Mesodermal cell (in vitro differentiated cells): ENCODE data around the gene ERLEC1.
"Not testable (repeated sequence)": the region's sequence is repeated elsewhere in the genome, so short reads cannot be mapped to it uniquely, and the experiment has no call there.

Source experiments
- H3K27ac ChIP-seq: 2 replicates; pipeline ENCODE4 v1.7.0; 2013; ENCODE audit warnings: mild to moderate bottlenecking, low read depth, low read length, moderate library complexity; ENCODE audit not compliant: severe bottlenecking
- H3K36me3 ChIP-seq: 2 replicates; pipeline ENCODE4 v1.7.1; 2013; ENCODE audit warnings: mild to moderate bottlenecking, low read length, moderate library complexity; ENCODE audit not compliant: control insufficient read depth, insufficient read depth
- H3K4me1 ChIP-seq: one replicate; pipeline ENCODE4 v1.7.1; 2013; ENCODE audit warnings: mild to moderate bottlenecking, low read length; ENCODE audit not compliant: insufficient read depth, control insufficient read depth, poor library complexity, severe bottlenecking
- H3K4me3 ChIP-seq: 2 replicates; pipeline ENCODE4 v1.7.0; 2013; ENCODE audit warnings: low read length, control low read depth, mild to moderate bottlenecking; ENCODE audit not compliant: insufficient read depth, poor library complexity, severe bottlenecking; ENCODE audit errors: extremely low read depth
- H3K9me3 ChIP-seq: 2 replicates; pipeline ENCODE4 v1.7.1; 2013; ENCODE audit warnings: mild to moderate bottlenecking, low read length, moderate library complexity; ENCODE audit not compliant: control insufficient read depth
- WGBS, 2 experiments: methylation state at CpG; one replicate each; pipeline ENCODE4 v1.1.5; 2013; ENCODE audit warnings: missing lambda C conversion rate in 2 of 2; ENCODE audit not compliant: insufficient coverage in 2 of 2; 5-methylcytosine and 5-hydroxymethylcytosine counted together

The ERLEC1 gene

DNA sequence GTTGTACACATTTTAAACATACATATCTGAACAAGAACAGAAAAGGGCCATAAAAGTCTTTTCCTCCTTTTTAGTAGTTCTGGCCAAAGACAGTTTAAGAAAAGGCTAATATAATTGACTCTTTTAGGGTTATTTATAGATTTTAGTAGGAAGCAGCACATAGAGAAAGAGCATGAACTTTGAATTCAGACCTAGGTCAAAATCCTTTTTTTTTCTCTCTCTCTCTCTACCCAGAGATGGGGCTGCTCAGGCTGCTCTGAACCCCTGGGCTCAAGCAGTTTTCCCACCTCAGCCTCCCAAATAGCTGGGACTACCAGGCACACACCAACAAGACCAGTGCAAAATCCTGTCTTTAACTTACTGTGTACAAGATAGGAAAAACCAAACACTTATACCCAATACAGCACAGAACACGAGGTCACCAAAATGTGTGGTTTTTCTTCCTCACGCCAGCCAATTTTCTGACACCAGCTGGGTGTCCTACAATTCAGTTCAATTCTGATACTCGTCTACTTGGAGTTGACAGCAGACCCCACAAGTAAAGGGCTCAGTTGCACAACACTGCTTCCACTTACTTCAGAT is 32.1 kb downstream of the ERLEC1 start:
- Histone ChIP-seq H3K4me3 (no peak overlapping the region), H3K4me1 (no peaks in the 10 kb centered on the region), H3K9me3 (no peaks in the 10 kb centered on the region), H3K27ac (no peak overlapping the region), H3K36me3 (peaks cover 46% of the 10 kb centered on the region)
- 92 to 100% methylated on average over 3 of the region's 3 CpGs for WGBS, 2 experiments

DNA sequence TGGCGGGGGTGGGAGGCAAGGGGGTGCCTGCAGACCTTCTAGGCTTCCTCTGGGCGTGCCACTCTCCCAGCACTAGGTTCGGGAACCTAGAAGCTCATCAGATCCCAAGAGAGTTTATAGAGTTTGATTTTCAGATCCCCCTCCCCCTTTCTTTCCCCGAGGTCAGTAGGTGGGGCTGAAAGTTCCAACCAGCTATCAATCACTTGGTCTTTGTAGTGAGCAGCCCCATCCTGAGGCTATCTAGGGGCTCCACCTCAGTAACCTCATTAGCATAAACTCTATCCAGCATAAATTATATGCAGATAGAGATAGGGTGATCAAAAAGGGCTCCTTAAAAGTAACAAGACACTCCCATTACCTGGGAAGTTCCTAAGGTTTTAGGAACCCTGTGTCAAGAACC is 32.8 kb downstream of the ERLEC1 start:
- no peaks in the 10 kb centered on the region for H3K9me3 ChIP-seq
- WGBS, 2 experiments = 83% methylated on average over 1 of the region's 4 CpGs

DNA sequence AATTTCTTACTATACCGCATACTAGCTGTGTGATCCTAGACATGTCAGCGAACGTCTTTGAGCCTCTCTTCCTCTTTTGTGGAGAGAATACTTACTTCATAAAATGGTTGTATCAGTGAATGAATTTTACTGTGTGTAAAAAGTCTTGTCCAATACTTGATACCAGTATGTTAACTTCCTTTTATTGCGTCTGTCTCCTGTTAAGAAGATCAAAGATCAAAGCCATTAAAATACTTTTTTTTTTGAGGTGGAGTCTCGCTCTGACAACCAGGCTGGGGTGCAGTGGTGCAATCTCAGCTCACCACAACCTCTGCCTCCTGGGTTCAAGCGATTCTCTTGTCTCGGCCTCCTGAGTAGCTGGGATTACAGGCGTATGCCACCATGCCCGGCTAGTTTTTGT is 33.2 kb downstream of the ERLEC1 start:
- Histone ChIP-seq H3K9me3 (no peaks in the 10 kb centered on the region), H3K4me1 (no peaks in the 10 kb centered on the region), H3K36me3 (peaks cover 40% of the 10 kb centered on the region), H3K4me3 (no peak overlapping the region), H3K27ac (no peak overlapping the region)
- 89 to 97% methylated on average over 4 to 5 of the region's 9 CpGs for WGBS, 2 experiments

More for the DNA sequence above, 32.8 kb downstream of the ERLEC1 start:
- Histone ChIP-seq H3K4me1 (no peaks in the 10 kb centered on the region), H3K36me3 (peaks cover 44% of the 10 kb centered on the region), H3K4me3 (no peak overlapping the region), H3K27ac (no peak overlapping the region)

DNA sequence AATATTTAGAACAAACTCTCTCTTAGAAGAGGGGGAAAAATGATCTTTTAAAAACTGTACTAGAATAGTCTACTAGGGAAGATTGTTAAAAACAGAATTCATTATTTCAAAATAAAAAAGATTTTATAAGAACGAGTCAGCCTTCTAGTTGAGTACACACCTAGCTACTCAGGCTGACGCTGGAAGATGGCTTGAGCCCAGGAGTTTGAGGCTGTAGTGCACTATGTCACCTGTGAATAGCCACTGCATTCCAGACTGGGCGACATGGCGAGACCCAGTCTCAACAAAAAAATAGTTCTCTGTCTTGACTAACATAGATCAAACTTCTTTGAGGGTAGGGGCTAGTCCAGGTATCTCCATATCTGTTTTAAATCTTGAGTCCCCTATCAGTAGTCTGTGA is 33.9 kb downstream of the ERLEC1 start:
- no peak overlapping the region for H3K27ac ChIP-seq
- no peaks in the 10 kb centered on the region for H3K9me3 ChIP-seq
- no peaks in the 10 kb centered on the region for H3K4me1 ChIP-seq
- peaks cover 35% of the 10 kb centered on the region for H3K36me3 ChIP-seq
- 89 to 94% methylated on average over 2 to 3 of the region's 4 CpGs for WGBS, 2 experiments
- no peak overlapping the region for H3K4me3 ChIP-seq

DNA sequence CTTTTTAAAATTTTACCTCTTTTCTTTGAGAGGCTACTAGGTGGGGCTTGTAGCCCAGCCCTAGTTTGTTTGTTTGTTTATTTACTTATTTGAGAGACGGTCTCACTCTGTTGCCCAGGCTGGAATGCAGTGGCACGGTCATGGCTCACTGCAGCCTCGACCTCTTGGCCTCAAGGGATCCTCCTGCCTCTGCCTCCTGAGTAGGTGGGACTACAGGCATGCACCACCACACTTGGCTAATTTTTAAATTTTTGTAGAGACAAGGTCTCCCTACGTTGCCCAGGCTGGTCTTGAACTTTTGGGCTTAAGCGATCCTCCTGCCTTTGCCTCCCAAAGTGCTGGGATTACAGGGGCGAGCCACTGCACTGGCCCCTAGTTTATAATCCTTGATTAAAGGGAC is 35.0 kb downstream of the ERLEC1 start:
- H3K4me3 ChIP-seq = no peak overlapping the region
- H3K36me3 ChIP-seq = peaks cover 27% of the 10 kb centered on the region
- no peak overlapping the region for H3K27ac ChIP-seq
- H3K4me1 ChIP-seq = no peaks in the 10 kb centered on the region
- 89 to 95% methylated on average over 5 of the region's 6 CpGs for WGBS, 2 experiments
- no peaks in the 10 kb centered on the region for H3K9me3 ChIP-seq

DNA sequence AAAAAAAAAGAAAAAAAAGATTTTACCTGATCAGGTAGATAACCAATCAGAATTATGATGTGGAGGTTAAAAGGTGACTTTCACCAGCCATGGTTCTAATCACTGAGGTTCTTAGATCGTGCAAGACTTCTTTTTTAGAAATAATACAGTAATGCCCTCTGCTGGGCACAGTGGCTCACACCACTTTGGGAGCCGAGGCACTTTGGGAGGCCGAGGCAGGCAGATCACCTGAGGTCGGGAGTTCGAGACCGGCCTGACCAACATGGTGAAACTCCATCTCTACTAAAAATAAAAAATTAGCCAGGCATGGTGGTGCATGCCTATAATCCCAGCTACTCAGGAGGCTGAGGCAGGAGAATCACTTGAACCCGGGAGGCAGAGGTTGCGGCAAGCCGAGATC is 36.8 kb downstream of the ERLEC1 start:
- H3K9me3 ChIP-seq, H3K4me3 ChIP-seq, H3K27ac ChIP-seq, H3K4me1 ChIP-seq: not testable (repeated sequence)
- peaks cover 15% of the 10 kb centered on the region for H3K36me3 ChIP-seq
- 92 to 100% methylated on average over 2 to 6 of the region's 9 CpGs for WGBS, 2 experiments

DNA sequence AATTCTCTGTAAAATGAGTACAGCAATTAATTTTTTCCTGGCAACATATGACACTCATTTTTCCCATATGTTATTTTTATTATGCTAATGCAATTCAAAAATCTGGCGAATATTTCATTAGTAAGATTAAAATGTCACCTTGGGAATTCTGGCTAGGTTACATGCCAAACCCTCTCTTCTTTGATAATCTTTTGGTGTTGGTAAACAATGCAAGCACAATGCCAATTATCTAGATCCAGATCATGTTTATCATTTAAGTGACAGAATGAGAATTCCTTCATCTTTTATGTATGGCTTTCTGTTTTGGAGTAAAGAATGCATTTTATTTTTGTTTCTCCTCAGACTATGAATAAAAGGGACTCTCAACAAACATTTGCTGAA is 39.2 kb downstream of the ERLEC1 start:
- Histone ChIP-seq H3K36me3 (peaks cover 7% of the 10 kb centered on the region), H3K4me1 (no peaks in the 10 kb centered on the region), H3K4me3 (no peak overlapping the region), H3K27ac (no peak overlapping the region), H3K9me3 (no peaks in the 10 kb centered on the region)
- WGBS, 2 experiments = no CpG with 5 or more reads among the region's 1 CpG

DNA sequence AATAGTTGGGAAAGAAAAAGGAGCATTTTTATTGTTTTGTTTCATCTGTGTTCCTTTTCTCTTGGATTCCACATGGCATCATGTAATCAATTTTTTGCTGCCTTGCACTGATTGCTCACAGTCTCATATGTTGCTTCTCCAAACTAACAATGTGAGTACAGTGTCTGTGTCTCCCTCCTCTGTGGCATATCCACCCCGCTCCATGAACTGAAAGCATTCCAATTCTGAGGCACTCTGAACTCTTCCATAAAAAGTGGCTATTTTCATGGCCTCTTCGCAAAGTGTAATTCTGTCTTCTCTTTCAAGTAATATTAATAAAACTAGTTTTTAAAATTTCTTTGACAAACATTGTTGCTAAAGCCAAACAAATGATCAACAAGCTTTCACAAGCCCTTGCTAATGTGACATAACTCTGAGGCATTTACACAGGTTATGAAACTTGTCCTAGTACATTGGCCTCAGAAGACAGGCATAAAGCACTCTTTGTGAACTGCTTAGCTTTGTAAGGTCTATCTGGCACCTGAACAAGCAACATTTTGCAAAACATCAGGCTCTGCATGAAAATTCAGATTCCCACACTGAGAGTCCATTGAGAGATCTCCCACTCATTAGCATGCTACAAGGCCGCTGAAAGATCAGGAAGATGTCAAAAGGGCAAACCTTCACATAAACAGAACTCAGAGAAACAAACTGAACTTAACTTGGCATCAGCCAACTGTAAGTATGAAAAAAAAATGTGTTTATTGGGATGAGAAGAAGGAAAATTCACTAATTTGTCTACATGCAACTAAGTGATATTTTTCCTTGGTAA is 39.9 kb downstream of the ERLEC1 start:
- no peak overlapping the region for H3K4me3 ChIP-seq
- no peaks in the 10 kb centered on the region for H3K4me1 ChIP-seq
- peaks cover 8% of the 10 kb centered on the region for H3K36me3 ChIP-seq
- WGBS, 2 experiments = no CpG with 5 or more reads among the region's 3 CpGs
- no peaks in the 10 kb centered on the region for H3K9me3 ChIP-seq
- no peak overlapping the region for H3K27ac ChIP-seq

DNA sequence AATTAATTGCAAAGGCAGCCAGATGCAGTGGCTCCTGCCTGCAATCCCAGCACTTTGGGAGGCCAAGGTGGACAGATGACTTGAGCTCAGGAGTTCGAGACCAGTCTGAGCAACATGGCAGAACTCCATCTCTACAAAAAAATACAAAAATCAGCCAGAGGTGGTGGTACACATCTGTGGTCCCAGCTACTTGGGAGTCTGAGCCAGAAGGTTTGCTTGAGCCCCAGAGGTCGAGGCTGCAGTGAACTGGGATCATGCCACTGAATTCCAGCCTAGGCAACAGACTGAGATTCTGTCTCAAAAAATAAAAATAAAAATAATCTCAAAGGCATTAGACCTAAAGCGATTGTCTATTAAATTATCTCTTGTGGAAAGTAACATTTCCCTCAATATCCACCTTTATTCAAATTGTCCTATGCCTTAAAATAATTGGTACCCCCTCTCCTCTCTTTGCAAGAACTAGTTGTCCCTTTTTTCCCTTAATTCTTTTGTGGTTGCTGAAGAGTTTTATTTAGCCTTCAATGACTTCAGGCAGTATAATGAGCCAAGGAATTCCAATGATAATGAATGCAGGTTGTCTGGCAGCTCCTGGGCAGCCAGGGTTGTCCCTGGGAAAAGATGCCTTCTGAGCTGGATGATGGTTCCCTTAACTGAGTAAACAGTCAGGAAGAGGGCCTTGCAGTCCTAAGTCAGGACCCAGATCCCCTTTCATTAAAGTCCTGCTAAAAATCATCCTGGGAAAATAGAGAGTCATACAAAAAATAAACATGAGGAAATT is 40.7 kb downstream of the ERLEC1 start:
- H3K4me1 ChIP-seq = no peaks in the 10 kb centered on the region
- H3K27ac ChIP-seq = no peak overlapping the region
- H3K36me3 ChIP-seq = peaks cover 11% of the 10 kb centered on the region
- WGBS, 2 experiments = 80 to 100% methylated on average over 1 to 2 of the region's 3 CpGs
- no peak overlapping the region for H3K4me3 ChIP-seq
- no peaks in the 10 kb centered on the region for H3K9me3 ChIP-seq

DNA sequence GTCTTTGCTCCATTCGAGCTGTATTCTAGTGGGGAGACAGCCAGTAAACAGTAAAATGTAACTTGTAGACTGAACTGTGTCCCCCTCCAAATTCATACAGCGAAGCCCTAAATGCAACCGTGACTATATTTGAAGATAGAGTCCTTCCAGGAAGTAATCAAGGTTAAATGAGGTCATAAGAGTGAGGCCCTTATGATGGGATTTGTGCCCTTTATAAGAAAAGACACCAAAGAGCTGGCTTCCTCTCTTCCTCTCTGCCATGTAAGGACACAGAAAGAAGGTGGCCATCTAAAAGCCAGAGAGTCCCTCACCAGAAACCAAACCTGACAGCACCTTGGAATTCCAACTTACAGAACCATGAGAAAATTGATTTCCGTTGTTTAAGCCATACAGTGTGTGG is 41.5 kb downstream of the ERLEC1 start:
- Histone ChIP-seq H3K4me1 (no peaks in the 10 kb centered on the region), H3K9me3 (no peaks in the 10 kb centered on the region), H3K27ac (no peak overlapping the region), H3K36me3 (peaks cover 11% of the 10 kb centered on the region), H3K4me3 (no peak overlapping the region)
- WGBS, 2 experiments = 93% methylated on average over 2 of the region's 4 CpGs; no CpG with 5 or more reads in 1 of the 2 experiments
